Measurements from ENCODE around the gene APBB2. TPM values are rescaled to one million over a fixed set of nuclear protein-coding genes. Genes with fewer than 3 reads are reported as not detected.

The APBB2 gene
- total and polyA plus RNA-seq, 10 of the 15 experiments (the other 5 are each of a cell fraction or from before 2014, with no cell fraction given), result 2.7 to 24.6 (median 19.0) TPM

- DNase-seq (ENCODE audit: low read depth, low spot score) (no peak), ATAC-seq (no peak), FAIRE-seq (no peak)
- no peak overlapping the region for H3K4me3 ChIP-seq
- H3K27ac ChIP-seq (ENCODE audit: control insufficient read depth, insufficient read depth), result no peak overlapping the region
- no peaks in the 10 kb centered on the region for H3K9me3 ChIP-seq (replicated peaks; ENCODE audit: control insufficient read depth, insufficient read depth, low read length)
- no peak overlapping the region for H3K4me2 ChIP-seq (ENCODE audit: control insufficient read depth, insufficient read depth)
- no peaks in the 10 kb centered on the region for H3K79me2 ChIP-seq (ENCODE audit: control insufficient read depth, insufficient read depth, low read length)
- intact Hi-C loops (cut with micrococcal nuclease; ENCODE audit: unreplicated experiment) (no loop called here), in situ Hi-C loops (cut with MboI) (no loop called here)
- H2AFZ ChIP-seq (ENCODE audit: control insufficient read depth, low read depth, low read length), result no peak overlapping the region
- TF ChIP-seq STAT1 (conservative IDR thresholded peaks at IDR 0.05) (no peak), HSF1 (IDR thresholded peaks at IDR 0.05; ENCODE audit: low read depth, low read length) (no peak), RBBP5 (conservative IDR thresholded peaks at IDR 0.05) (no peak), WRNIP1 (IDR thresholded peaks at IDR 0.05; ENCODE audit: borderline replicate concordance, low read depth, low read length) (no peak), CBFB (IDR thresholded peaks at IDR 0.05; ENCODE audit: low read depth) (no peak), MYC (IDR thresholded peaks at IDR 0.05; ENCODE audit: insufficient read depth, insufficient read length, insufficient replicate concordance, low read length, severe bottlenecking) (no peak), BCL3 (IDR thresholded peaks at IDR 0.05; ENCODE audit: borderline replicate concordance, insufficient read depth, low read depth, low read length, poor library complexity, severe bottlenecking) (no peak), CHD1 (IDR thresholded peaks at IDR 0.05; ENCODE audit: low read depth, low read length) (no peak), ZBTB33 (IDR thresholded peaks at IDR 0.05) (no peak), ATF2 (IDR thresholded peaks at IDR 0.05; ENCODE audit: low read length) (no peak)
- no peaks in the 10 kb centered on the region for H4K20me1 ChIP-seq (ENCODE audit: control insufficient read depth, insufficient read depth)
- no peaks in the 10 kb centered on the region for H3K27me3 ChIP-seq (replicated peaks in 1 of 2; ENCODE audit: control insufficient read depth in 2 of 2, insufficient read depth in 2 of 2, low read length in 1 of 2)
- H3K36me3 ChIP-seq (ENCODE audit: control insufficient read depth in 2 of 2, insufficient read depth in 2 of 2, low read length in 1 of 2), result no peaks in the 10 kb centered on the region
- POLR2A ChIA-PET, result no interaction called here
- CTCF ChIA-PET, result interaction anchor here (1.1 to 1.5 kb wide), 3 partner anchors 14 to 29 kb away, joined by 3 to 5 read pairs (median 4); no protein-coding TSS in a partner anchor
- peaks cover 5% of the 10 kb centered on the region for H3K4me1 ChIP-seq (ENCODE audit: control insufficient read depth, insufficient read depth, low read length)
- RAD21 ChIA-PET (ENCODE audit: unreplicated experiment), result no interaction called here
- WGBS (ENCODE audit: insufficient coverage, insufficient replicate concordance, low lambda C conversion rate, missing lambda C conversion rate), result 81% methylated on average over 5 of the region's 5 CpGs
- SMC1A ChIA-PET (ENCODE audit: uncharacterized antibody, unreplicated experiment), result interaction anchor here (0.6 to 2.1 kb wide), 6 partner anchors 8 to 703 kb away, joined by 3 to 6 read pairs (median 3); no protein-coding TSS in a partner anchor
- BruUV-seq (replicated peaks), result no TSS peak
- H3K9ac ChIP-seq (ENCODE audit: control insufficient read depth, insufficient read depth, low read length), result no peak overlapping the region
These were observed 257.6 kb downstream of the APBB2 start for GRCh38 chr4:40956721-40957255.
